HepG2 (cell line): ENCODE data around the gene PMVK. TPM values are rescaled to one million over a fixed set of nuclear protein-coding genes. Genes with fewer than 3 reads are reported as not detected.

ENCODE experiments used
- BCL6 ChIP-seq: IDR thresholded peaks from 2 replicates; pipeline ENCODE4 v1.6.1; 2016; ENCODE audit warnings: missing genetic modification reagents, missing compliant biosample characterization
- FLYWCH1 ChIP-seq: sonication (generic); formaldehyde crosslinking; IDR thresholded peaks from 2 replicates; pipeline ENCODE4 v1.8.1; 2023; ENCODE audit warnings: mild to moderate bottlenecking, missing genetic modification reagents
- FOXK1 ChIP-seq: sonication (generic); formaldehyde crosslinking; IDR thresholded peaks from 2 replicates; pipeline ENCODE4 v1.4.0; 2020; ENCODE audit warnings: low read depth, missing genetic modification reagents, borderline replicate concordance
- MAF1 ChIP-seq: sonication (generic); formaldehyde crosslinking; IDR thresholded peaks from 2 replicates; pipeline ENCODE4 v1.5.0; 2020; ENCODE audit warnings: missing genetic modification reagents, borderline replicate concordance
- NFYB ChIP-seq: sonication (generic); formaldehyde crosslinking; IDR thresholded peaks from 2 replicates; pipeline ENCODE4 v1.4.0; 2020; ENCODE audit warnings: missing genetic modification reagents
- SMAD1 ChIP-seq: sonication (generic); formaldehyde crosslinking; IDR thresholded peaks from 2 replicates; pipeline ENCODE4 v1.4.0; 2020; ENCODE audit warnings: missing genetic modification reagents, low read depth, mild to moderate bottlenecking, borderline replicate concordance
- SMC3 ChIP-seq: IDR thresholded peaks from 2 replicates; pipeline ENCODE4 v1.6.1; 2011; ENCODE audit warnings: low read length, improper control_type of control experiment
- SOX13 ChIP-seq, 3 experiments: fragments of 450-650 bp in 1 of 3; sonication (generic) in 1 of 3; formaldehyde crosslinking in 1 of 3; IDR thresholded peaks in 2 of 3; conservative IDR thresholded peaks in 1 of 3; 2 replicates each; pipeline versions ENCODE4 v1.5.0 to v1.6.1; 2016 to 2020; ENCODE audit warnings: antibody characterized with exemption in 1 of 3, mild to moderate bottlenecking in 1 of 3, missing compliant biosample characterization in 1 of 3, missing genetic modification reagents in 1 of 3, moderate library complexity in 1 of 3
- SOX5 ChIP-seq: IDR thresholded peaks from 2 replicates; pipeline ENCODE4 v1.6.1; 2016; ENCODE audit warnings: borderline replicate concordance
- SP2 ChIP-seq: sonication (generic); formaldehyde crosslinking; IDR thresholded peaks from 2 replicates; pipeline ENCODE4 v1.5.1; 2020; ENCODE audit warnings: mild to moderate bottlenecking, missing genetic modification reagents
- ZNF367 ChIP-seq: sonication (generic); formaldehyde crosslinking; IDR thresholded peaks from 2 replicates; pipeline ENCODE4 v1.4.0; 2020; ENCODE audit warnings: missing genetic modification reagents, borderline replicate concordance
- ZNF431 ChIP-seq: sonication (generic); formaldehyde crosslinking; IDR thresholded peaks from 2 replicates; pipeline ENCODE4 v1.9.0; 2022; ENCODE audit warnings: missing genetic modification reagents, low read depth, mild to moderate bottlenecking, borderline replicate concordance
- ZNF501 ChIP-seq: sonication (generic); formaldehyde crosslinking; IDR thresholded peaks from 2 replicates; pipeline ENCODE4 v1.5.1; 2020; ENCODE audit warnings: mild to moderate bottlenecking, moderate library complexity, missing genetic modification reagents
- ZNF629 ChIP-seq: sonication (generic); formaldehyde crosslinking; conservative IDR thresholded peaks from 2 replicates; pipeline ENCODE4 v1.5.0; 2020; ENCODE audit warnings: missing genetic modification reagents
- ZNF780A ChIP-seq: sonication (generic); formaldehyde crosslinking; IDR thresholded peaks from 2 replicates; pipeline ENCODE4 v1.8.0; 2022; ENCODE audit warnings: mild to moderate bottlenecking, missing genetic modification reagents, moderate library complexity
- polyA plus RNA-seq, 8 experiments: library from polyadenylated mRNA; depleted of rRNA in 3 of 8; stranded (reverse) in 7 of 8; unstranded in 1 of 8; fragments of >200 nt; fragmentation: Illumina TruSeq in 4 of 8; extraction: Trizol in 4 of 8; gene quantifications; 2 replicates each; pipeline versions ENCODE4 v1.2.1 to v1.2.3, GENCODE V29; 2011 to 2016; ENCODE audit warnings: low read depth in 4 of 8, missing spikeins in 1 of 8, mixed read lengths in 1 of 8; ENCODE audit not compliant: insufficient read depth in 1 of 8
- total RNA-seq, 5 experiments: library from RNA; depleted of rRNA; stranded (reverse); fragments of >200 nt; fragmentation: Illumina TruSeq; extraction: Trizol; gene quantifications; 2 replicates each; pipeline ENCODE4 v1.2.3, GENCODE V29; 2016; ENCODE audit warnings: low read depth in 1 of 5
- TF ChIP-seq, protein P1 (sequence below): sonication (generic); formaldehyde crosslinking; IDR thresholded peaks from 2 replicates; pipeline ENCODE4 v1.4.0; 2020; ENCODE audit warnings: mild to moderate bottlenecking, missing genetic modification reagents, borderline replicate concordance
- TF ChIP-seq, protein P2 (sequence below): IDR thresholded peaks from 2 replicates; pipeline ENCODE4 v1.6.1; 2016; ENCODE audit warnings: mild to moderate bottlenecking
- TF ChIP-seq, protein P3 (sequence below): sonication (generic); formaldehyde crosslinking; IDR thresholded peaks from 2 replicates; pipeline ENCODE4; 2020; ENCODE audit warnings: missing genetic modification reagents, mild to moderate bottlenecking, borderline replicate concordance
- TF ChIP-seq, protein P4 (sequence below): sonication (generic); formaldehyde crosslinking; conservative IDR thresholded peaks from 2 replicates; pipeline ENCODE4 v1.8.0; 2022; ENCODE audit warnings: mild to moderate bottlenecking, moderate library complexity, missing genetic modification reagents
- TF ChIP-seq, protein P5 (sequence below): sonication (generic); formaldehyde crosslinking; IDR thresholded peaks from 2 replicates; pipeline ENCODE4 v1.4.0; 2020; ENCODE audit warnings: missing genetic modification reagents

Gene PMVK
- total and polyA plus RNA-seq, 2 of the 13 experiments (the other 11 are each of a cell fraction or from before 2014, with no cell fraction given) = 3.9 to 12.6 TPM

DNA sequence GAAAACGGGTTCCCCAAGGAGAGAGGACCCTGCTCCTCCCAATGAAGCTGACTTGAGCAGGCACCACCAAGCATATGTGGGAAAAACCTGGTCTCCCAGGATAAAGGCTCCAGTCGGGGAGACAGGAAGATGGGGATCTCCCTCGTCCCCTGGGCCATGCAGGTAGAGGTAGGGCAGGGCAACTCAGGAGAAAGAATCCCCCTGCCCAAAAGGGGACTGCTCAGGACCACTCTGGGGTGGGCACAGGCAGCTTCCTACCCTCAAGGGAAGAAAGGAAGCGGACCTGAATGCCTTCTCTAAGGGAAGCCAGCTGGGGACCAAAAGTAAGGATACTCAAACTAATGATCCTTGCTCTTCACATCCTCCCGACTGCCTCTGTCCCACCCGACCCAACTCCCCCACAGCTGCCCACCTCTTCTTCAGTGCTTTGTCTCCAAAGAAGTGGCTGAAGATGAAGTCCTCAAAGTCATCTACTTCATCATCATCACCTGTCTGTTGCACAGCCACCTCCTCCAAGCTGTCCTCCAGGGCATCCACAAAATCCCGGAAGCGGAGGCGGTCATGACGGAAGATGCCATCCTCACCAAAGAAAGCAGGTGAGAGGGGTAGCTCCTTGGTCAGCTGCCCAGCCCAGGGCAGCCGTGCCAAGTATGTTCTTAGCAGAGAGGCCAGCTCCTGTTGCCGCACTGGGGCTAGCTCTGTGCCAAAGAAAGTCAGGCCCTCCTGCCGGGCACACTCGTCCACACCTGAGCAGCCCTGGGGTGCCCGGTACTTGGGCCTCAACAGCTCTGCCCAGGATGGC lies 8.8 kb upstream of the PMVK start (continued):
- TF ChIP-seq, protein P1, sequence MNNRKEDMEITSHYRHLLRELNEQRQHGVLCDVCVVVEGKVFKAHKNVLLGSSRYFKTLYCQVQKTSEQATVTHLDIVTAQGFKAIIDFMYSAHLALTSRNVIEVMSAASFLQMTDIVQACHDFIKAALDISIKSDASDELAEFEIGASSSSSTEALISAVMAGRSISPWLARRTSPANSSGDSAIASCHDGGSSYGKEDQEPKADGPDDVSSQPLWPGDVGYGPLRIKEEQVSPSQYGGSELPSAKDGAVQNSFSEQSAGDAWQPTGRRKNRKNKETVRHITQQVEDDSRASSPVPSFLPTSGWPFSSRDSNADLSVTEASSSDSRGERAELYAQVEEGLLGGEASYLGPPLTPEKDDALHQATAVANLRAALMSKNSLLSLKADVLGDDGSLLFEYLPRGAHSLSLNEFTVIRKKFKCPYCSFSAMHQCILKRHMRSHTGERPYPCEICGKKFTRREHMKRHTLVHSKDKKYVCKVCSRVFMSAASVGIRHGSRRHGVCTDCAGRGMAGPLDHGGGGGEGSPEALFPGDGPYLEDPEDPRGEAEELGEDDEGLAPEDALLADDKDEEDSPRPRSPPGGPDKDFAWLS (CRISPR knock-in tag) = no peak
- peak; percentile 49; the same call in 1 of the 2 replicates for TF ChIP-seq SP2 (CRISPR knock-in tag)
- TF ChIP-seq, protein P2, sequence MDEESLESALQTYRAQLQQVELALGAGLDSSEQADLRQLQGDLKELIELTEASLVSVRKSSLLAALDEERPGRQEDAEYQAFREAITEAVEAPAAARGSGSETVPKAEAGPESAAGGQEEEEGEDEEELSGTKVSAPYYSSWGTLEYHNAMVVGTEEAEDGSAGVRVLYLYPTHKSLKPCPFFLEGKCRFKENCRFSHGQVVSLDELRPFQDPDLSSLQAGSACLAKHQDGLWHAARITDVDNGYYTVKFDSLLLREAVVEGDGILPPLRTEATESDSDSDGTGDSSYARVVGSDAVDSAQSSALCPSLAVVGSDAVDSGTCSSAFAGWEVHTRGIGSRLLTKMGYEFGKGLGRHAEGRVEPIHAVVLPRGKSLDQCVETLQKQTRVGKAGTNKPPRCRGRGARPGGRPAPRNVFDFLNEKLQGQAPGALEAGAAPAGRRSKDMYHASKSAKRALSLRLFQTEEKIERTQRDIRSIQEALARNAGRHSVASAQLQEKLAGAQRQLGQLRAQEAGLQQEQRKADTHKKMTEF (CRISPR knock-in tag) = 0 out of 2 replicates have a peak, but pooled peaks have one; percentile 2
- TF ChIP-seq SMAD1 (CRISPR knock-in tag) = no peak
- no peak for TF ChIP-seq ZNF780A (CRISPR knock-in tag)
- TF ChIP-seq, protein P3, sequence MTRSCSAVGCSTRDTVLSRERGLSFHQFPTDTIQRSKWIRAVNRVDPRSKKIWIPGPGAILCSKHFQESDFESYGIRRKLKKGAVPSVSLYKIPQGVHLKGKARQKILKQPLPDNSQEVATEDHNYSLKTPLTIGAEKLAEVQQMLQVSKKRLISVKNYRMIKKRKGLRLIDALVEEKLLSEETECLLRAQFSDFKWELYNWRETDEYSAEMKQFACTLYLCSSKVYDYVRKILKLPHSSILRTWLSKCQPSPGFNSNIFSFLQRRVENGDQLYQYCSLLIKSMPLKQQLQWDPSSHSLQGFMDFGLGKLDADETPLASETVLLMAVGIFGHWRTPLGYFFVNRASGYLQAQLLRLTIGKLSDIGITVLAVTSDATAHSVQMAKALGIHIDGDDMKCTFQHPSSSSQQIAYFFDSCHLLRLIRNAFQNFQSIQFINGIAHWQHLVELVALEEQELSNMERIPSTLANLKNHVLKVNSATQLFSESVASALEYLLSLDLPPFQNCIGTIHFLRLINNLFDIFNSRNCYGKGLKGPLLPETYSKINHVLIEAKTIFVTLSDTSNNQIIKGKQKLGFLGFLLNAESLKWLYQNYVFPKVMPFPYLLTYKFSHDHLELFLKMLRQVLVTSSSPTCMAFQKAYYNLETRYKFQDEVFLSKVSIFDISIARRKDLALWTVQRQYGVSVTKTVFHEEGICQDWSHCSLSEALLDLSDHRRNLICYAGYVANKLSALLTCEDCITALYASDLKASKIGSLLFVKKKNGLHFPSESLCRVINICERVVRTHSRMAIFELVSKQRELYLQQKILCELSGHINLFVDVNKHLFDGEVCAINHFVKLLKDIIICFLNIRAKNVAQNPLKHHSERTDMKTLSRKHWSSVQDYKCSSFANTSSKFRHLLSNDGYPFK (CRISPR knock-in tag) = peak; percentile 6; the same call in 1 of the 2 replicates
- TF ChIP-seq, protein P4, sequence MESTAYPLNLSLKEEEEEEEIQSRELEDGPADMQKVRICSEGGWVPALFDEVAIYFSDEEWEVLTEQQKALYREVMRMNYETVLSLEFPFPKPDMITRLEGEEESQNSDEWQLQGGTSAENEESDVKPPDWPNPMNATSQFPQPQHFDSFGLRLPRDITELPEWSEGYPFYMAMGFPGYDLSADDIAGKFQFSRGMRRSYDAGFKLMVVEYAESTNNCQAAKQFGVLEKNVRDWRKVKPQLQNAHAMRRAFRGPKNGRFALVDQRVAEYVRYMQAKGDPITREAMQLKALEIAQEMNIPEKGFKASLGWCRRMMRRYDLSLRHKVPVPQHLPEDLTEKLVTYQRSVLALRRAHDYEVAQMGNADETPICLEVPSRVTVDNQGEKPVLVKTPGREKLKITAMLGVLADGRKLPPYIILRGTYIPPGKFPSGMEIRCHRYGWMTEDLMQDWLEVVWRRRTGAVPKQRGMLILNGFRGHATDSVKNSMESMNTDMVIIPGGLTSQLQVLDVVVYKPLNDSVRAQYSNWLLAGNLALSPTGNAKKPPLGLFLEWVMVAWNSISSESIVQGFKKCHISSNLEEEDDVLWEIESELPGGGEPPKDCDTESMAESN (CRISPR knock-in tag) = no peak
- no peak for TF ChIP-seq ZNF367 (CRISPR knock-in tag)
- TF ChIP-seq ZNF501 (CRISPR knock-in tag) = peak; percentile 33
- no peak for TF ChIP-seq NFYB (CRISPR knock-in tag)
- TF ChIP-seq MAF1 (CRISPR knock-in tag) = no peak
- no peak for TF ChIP-seq BCL6 (CRISPR knock-in tag)
- TF ChIP-seq, protein P5, sequence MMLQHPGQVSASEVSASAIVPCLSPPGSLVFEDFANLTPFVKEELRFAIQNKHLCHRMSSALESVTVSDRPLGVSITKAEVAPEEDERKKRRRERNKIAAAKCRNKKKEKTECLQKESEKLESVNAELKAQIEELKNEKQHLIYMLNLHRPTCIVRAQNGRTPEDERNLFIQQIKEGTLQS (CRISPR knock-in tag) = no peak
- no peak for TF ChIP-seq FOXK1
- TF ChIP-seq SOX13 (IDR thresholded peaks at IDR 0.05) = no peak
- no peak for TF ChIP-seq SOX13 (CRISPR knock-in tag; conservative IDR thresholded peaks at IDR 0.05 in 1 of 2, IDR thresholded peaks at IDR 0.05 in 1 of 2)
- no peak for TF ChIP-seq FLYWCH1 (CRISPR knock-in tag)
- TF ChIP-seq ZNF431 (CRISPR knock-in tag) = no peak
- TF ChIP-seq ZNF629 (CRISPR knock-in tag) = no peak
- 0 out of 2 replicates have a peak, but pooled peaks have one; percentile 2 for TF ChIP-seq SOX5 (CRISPR knock-in tag)
- TF ChIP-seq SMC3 = no peak
